GM18502 (cell line): ENCODE data around the gene COL18A1.
"Not testable (repeated sequence)": the region's sequence is repeated elsewhere in the genome, so short reads cannot be mapped to it uniquely, and the experiment has no call there.

Experiments used
- ATAC-seq: cut with Tn5 transposase; IDR thresholded peaks from one replicate; pipeline ENCODE4 v1.9.1; 2021; ENCODE audit warnings: mild to moderate bottlenecking; ENCODE audit not compliant: unreplicated experiment, poor library complexity

The COL18A1 gene

GRCh38 chr21:45366931-45367401 is 38.0 kb upstream of the COL18A1 start:
- no peak for ATAC-seq

GRCh38 chr21:45367402-45368351 is 37.3 kb upstream of the COL18A1 start:
- ATAC-seq: no peak

GRCh38 chr21:45369018-45369417 is 35.9 kb upstream of the COL18A1 start:
- ATAC-seq: not testable (repeated sequence)

- ATAC-seq: no peak
Observed at GRCh38 chr21:45370575-45370974, 34.4 kb upstream of the COL18A1 start.

DNA sequence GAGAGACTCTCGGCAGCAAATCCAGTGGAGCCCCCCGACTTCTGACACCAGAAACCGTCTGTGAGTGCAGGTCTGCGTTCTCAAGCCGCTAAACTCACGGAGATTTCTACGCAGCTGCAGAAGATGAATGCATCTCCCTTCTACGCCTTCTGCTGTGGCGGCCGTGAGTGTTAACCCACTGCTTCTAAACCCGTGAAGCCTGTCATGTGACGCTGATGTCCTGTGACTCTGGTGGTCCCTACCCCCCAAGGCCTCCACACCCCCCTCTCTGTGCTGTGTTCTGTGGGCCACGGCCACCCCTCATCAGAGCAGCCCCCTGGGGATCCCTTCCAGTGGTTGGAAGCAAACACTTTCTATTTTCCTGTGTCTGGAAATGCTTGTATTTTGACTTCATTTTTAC is 33.9 kb upstream of the COL18A1 start:
- ATAC-seq: no peak

- no peak for ATAC-seq
Observed at GRCh38 chr21:45371655-45372054, 33.3 kb upstream of the COL18A1 start.

DNA sequence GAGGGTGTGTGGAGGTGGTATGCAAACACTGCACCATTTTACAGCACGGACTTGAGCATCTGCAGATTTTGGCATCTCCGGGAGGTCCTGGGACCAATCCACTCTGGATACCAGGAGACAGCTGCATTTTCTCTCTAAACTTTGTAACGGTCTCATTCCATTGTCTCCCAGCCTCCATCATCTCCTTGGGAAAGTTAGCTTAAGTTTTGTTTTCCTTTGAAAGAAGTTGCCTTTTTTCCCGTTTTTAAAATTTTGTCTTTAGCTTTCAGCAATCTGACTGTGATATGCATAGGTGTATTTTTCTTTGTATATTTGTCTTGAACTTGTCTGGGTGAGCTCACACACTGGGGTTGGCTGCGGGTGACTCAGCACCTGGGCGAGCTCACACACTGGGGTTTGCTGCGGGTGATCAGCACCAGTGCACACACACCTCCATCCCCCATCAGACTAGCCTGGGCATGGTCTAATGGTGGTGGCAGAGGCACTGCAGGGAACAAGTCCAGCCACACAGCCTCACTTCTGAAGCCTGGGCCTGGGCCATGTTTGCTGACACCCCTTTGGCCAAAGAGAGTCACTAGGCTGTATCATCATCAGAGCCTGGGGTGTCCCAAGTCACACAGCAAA is 32.1 kb upstream of the COL18A1 start:
- no peak for ATAC-seq

DNA sequence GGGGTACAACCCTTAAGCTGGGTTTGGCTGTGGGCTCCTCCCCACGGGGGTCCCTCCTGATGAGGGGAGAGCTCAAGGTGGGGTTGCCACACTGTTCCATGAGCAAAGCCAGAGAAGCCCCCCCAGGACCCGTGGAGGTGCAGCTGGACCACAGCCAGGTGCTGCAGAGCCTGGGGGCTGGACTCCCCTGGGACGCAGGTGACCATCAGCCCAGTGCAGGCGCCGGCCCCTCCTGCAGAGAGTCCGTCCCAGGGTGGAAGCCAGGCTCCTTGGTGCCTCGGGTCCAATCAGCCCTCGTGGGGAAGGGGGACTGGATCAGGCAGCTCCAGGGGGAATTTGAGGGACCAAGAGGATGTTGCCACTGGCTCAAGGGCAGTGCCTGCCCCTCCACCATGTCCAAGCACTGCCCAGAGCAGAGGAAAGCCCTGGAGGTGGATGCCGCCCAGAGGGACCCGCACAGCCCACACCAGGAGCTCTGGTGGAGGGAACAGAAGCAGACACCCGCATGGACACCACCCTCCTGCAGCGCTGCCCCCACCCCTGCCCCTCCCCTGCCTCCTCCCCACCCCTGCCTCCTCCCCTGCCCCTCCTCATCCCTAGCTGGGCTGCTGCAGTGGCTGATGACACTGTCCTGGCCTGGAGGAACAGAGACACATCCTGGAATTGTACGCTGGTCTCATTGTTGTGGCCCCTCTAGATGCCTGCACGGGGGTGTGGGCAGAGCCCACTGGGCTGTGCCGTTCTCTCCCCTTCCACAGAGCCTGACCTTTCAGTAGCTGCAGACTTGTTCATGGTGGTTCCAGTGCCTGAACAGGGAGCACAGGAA is 30.8 kb upstream of the COL18A1 start:
- no peak for ATAC-seq

DNA sequence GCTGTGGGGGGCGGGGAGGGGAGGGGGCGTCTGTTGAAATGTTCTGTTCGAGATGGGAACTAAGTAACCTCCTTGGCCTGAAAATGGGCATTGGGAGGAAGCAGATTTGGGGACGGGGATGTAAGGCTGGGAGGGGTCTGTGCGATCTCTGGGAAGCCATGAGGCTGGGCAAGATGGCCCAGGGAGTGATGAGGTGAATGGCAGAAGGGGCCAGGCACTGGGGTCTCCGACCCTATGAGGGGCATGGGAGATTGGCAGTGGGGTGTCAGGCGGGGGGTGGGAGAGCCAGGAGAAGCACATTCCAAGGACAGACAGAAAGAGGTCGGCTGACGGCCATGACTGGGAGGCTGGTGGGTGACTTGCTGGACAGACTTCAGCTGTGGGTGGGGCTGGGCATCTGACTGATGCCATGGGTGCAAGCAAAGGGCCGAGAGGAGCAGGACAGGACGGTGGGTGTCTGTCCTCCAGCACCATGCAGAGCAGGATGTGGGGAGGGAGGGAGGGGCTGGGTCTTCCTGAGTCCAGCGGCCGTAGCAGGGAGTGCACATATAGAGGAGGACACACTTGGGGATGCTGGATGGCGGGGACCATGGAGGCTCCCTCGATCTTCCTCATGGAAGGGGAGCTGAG is 30.0 kb upstream of the COL18A1 start:
- ATAC-seq: no peak

DNA sequence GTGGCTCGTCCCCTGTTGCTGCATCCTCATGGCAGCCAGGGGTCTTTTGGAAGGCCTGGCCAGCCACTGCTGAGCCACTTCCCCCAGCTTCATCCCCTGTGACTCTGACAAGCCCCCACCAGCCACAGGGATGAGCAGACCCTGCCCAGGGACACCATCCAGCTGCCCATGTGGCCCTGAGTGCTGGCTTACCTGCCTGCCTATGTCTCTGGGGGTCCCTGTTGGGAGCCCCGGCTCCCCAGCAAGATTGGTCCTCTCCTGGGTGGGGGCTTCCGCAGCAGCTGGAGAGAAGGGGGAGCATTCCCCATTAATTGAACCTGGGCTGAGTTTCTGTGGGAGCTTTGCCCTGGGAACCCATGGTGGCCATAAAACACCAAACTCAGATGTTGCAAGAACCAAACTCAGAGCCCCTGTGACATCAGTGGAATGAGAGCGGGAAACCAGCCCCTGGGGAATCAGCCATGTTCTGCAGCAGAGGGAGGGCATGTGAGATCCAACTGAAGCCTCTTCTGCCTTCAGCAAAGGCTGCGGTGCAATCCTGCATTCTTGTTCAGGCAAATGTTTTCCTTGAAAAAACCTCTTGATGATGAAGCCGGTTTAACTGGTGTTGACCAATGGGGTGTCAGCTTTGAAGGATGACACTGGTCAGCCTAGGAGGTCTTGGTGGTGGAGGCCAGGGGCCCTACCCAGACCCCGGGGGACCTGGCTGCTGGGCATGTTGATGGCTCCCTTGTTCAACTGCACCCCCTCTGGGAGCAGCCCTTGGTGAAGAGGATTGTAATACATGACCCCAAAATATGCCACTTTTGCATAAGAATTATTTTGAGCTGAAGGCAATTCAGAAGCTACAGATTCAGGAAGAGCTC is 28.3 kb upstream of the COL18A1 start:
- no peak for ATAC-seq

DNA sequence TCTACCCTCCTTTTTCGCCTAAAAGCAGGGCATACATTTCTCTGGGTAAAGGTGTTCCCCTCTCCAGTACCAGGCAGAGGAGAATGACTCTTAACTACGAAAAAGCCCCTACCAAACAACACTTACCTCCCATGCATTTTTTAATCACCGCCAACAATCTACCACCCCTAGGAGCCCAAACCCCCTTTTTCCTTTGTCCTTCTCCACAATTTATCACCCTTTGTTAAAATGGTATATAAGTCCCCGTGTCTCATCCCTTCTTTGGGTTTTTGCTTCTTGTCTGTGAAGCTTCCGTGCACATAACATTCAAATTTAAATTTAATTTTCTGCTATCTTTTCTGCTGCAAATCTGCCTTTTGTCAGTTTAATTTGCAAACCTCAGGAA is 27.6 kb upstream of the COL18A1 start:
- no peak for ATAC-seq

- ATAC-seq: no peak
Observed at GRCh38 chr21:45377866-45378257, 27.1 kb upstream of the COL18A1 start.

DNA sequence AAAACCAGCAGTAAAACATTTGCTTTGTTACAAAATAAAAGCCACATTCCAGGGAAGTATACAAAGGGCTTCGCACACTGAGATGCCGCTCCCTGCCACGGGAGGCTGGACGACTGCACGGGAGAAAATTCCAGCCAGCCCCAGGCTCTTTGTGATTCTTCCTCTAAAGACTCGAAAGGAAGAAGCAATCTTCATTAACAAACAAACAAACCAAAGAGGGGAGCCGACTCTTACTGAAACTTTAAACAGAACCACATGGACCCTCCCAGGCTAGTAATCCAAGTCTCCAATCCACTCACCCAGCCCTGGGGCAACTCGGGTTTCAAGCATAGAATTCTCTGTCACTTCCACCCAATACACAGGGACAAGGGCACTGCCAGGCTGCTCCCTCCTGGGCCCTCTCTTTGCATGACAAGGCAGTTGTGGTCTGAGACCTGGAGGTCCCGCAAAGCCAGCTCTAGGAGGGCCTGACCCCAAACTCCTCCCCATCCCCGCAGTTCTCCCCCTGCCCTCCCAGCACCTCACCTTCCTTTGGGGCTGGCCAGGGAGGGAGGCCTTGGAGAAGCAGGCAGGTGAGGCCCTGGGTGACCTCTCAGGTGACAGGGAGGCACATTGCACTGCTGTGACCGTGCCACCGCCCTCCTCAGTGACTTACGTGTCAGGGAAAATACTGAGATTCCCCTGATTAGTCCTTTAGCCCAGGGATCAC is 26.6 kb upstream of the COL18A1 start:
- ATAC-seq: no peak

- ATAC-seq: no peak
Observed at GRCh38 chr21:45379171-45379900, 25.6 kb upstream of the COL18A1 start.

DNA sequence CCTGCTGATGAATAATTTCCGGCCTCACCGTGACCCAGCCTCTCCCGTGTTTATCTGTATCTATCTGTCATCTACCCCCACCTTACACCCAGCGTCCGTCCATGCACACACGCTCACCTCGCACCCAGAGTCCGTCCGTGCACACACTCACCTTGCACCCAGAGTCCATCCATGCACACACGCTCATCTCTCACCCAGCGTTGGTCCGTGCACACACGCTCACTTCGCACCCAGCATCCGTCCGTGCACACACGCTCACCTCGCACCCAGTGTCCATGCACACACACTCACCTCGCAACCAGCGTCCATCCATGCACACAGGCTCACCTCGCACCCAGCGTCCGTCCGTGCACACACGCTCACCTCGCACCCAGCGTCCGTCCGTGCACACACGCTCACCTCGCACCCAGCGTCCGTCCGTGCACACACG is 25.0 kb upstream of the COL18A1 start:
- no peak for ATAC-seq

GRCh38 chr21:45380566-45380965 is 24.4 kb upstream of the COL18A1 start:
- no peak for ATAC-seq

DNA sequence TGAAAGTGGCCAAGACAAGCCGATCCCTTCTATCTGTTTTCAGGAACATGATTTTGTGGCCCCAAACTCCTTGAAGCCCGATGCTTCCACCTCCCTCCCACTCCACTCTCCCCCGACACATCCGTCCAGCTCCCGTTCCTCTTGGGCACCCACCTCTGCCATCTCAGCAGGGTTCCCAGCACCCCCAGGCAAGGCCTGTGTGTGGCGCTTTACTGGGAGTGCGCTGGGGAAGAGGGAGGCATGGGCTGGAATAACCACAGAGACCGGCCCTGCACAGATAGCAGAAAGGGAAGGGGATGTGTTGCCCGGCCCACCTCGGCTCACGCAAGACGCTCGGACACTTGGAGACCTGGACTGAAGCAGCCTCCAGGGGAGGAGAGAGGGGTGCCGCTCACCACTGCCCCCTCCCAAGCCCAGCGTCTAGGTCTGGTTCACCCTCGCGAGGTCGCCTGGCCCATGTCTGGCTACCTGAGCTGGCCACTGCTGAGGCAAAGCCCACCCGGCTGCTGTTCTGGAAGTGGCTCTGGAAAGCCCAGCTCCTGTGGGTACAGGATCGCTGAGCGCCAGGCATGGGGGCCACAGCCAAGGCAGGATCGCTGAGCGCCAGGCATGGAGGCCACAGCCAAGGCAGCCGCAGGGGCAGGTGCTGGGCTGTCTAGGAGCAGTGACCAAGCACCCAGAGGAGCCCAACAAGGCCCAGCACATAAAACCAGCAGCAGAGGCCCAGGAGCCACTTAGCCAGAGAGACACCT is 23.8 kb upstream of the COL18A1 start:
- no peak for ATAC-seq
